Stimulated activated CD8-positive, alpha-beta memory T cell treated with anti-CD3 and anti-CD28 coated beads, Interleukin-12 subunit alpha, Interleukin-12 subunit beta, amount 100 ng/mL, for 24 hours (primary cell): Measurements from ENCODE around the gene BTBD10.

Source experiments
- DNase-seq: peaks from one replicate; pipeline ENCODE4 v3.0.0-alpha.2; 2020; ENCODE audit errors: extremely low read depth

Gene BTBD10

DNA sequence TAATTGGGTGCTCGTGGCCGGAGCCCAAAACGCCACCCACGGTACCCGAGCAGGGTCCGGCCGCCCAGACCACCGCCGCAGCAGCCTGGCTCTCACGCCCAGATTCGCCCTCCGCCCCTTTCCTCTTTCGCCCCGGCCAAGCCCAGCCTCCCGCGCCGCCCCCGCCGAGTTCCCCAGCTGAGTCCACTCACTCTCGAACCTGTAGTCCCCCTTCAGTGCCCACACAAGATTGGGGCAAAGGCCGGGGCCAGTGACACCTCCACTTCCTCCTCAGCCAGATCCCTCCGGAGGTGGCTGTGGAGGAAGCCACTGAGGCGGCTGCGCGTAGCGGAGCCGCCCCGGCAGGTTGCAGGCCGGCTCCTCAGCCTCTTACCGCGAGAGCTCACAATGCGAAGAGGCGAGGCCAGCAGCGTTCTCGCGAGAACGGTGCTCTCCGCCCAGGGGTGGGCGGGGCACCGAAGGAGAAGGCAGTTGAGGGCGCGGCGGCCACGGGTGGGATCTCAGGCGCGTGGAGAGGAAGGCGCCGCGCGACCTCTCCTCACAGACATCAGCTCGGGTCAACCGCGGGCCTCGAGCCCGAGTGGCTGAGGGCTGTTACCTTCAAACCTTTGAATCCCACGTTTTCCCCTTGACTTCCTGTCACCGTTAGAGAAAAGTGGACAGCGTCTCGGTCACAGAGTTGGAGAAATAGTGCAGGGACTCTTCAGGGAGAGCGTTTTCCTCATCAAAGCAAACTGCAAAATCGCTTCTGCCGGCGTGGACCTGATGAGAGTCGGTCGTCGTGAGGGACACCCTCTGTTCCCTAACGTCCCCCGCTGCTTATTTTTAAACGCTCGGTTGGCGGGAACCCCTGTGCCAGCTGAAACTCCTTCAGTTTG, at the start of gene BTBD10:
TSS of gene BTBD10 (minus strand) at position 322 of the 878 bp plus-strand sequence. CDS start 18,098 bp downstream, outside the sequence.
- DNase-seq = peak; percentile 71

DNA sequence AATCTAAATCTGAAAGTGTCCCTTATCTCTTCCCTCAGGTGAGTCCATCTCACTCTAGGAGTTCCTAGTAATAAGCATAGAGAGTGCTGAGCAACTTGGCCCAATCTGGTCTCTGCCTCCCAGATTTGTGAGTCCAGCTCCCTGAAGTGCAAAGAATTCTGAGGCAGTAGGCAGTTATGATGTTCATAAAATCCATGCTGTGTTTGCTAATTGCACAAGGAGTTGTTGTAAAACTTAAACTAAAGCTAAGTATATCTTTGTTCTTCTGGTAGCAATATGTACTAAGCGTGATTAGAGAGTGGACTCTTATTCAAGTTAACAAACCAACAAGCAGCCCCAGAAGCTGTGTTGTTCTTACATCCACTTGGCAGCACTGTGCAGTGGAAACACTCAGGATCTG, 40.4 kb upstream of the BTBD10 start:
- DNase-seq = no peak

DNA sequence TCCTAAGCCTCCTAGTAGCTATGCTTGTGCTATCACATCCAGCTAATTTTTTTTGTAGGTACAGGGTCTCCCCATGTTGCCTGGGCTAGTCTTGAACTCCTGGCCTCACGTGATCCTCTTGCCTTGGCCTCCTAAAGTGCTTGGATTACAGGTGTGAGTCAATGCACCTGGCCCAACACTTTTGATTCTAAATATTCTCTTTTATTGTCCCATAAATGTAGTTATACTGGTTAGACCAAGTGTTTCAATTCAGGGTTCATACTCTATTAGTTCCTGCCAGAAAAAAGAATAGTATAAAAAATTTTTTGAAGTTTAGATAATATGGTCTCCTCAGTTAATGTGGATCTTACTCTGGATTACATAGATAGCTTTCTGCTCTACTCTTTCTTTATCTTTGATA, 39.5 kb upstream of the BTBD10 start:
- no peak for DNase-seq

DNA sequence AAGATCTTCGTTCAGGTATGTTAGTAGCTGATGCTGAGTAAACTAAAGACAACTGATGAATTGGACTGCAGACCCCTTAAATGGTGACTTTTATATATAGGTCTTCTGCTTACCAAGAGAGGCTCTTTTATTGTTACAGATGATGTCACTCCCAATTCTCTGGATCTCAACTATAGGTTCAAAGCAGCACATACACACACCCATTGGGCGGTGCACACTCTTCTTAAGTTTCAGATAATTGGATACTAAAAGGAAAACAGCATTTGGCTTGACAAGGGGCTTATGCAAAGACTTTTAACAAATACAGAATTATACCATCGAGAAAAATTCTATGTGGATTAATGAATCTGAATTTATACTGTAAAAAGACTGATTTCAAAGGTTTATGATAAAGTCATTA, 32.9 kb upstream of the BTBD10 start, which contains the start of gene PTH:
TSS of gene PTH (minus strand) at position 69 of the 400 bp plus-strand sequence. CDS start 3,142 bp downstream, outside the sequence.
- DNase-seq = no peak

DNA sequence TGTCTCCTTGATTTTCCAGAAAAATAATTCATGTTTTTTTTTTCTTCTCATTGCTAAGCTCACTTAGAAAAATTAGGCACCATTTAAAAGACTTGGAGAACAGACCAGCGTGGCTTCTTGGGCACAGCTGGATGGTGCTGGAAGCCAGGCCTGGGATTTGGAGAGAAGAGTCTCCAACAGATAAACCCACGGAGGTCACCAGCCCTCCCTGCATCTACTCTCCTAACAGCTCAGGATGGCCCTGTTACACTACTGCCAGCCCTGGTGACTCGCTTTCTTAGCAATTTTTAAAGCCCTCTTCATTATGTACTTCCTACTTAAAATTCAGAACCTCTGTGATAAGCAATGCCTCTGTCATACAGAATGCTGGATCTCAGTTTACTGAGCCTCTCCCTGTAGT, 31.0 kb upstream of the BTBD10 start:
- DNase-seq = no peak

DNA sequence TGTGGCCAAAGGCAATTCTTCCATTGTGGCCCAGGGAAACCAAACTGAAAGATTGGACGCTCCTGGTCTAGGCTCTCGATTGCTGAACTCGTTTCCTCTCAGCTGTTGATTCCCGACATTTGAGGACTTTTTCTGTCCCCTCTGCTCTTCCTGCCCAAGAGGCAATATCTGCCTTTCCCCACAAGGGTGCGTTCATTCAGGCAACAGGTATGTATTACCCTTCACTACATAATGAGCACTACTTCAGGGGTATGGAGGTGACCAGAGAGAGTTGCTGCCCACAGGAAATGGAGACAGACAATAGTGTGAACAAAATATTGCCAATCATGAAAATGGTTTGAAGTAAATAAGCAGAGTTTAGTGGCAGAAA, 24.6 kb upstream of the BTBD10 start:
- DNase-seq = no peak

DNA sequence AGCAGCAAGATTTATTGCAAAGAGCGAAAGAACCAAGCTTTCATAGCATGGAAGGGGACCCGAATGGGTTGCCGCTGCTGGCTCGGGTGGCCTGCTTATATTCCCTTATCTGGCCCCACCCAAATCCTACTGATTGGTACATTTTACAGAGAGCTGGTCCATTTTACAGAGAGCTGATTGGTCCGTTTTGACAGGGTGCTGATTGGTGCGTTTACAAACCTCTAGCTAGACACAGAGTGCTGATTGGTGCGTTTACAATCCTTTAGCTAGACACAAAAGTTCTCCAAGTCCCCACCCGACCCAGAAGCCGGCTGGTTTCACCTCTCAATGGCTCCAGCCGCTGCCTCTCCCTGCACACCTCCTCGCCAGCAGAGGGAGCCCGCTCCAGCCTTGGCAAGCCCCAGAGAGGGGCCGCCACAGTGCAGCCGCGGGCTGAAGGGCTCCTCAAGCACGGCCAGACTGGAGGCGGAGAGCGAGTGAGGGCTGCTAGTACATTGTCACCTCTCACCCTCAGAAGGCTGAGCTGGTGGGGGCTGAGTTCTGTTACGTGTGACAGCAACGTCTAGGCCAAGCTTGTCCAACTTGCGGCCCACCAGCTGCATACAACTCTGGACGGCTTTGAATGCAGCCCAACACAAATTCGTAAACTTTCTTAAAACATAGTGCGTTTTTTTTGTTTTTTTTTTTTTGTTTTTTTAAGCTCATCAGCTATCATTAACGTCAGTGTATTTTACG, 24.1 kb upstream of the BTBD10 start:
- no peak for DNase-seq

DNA sequence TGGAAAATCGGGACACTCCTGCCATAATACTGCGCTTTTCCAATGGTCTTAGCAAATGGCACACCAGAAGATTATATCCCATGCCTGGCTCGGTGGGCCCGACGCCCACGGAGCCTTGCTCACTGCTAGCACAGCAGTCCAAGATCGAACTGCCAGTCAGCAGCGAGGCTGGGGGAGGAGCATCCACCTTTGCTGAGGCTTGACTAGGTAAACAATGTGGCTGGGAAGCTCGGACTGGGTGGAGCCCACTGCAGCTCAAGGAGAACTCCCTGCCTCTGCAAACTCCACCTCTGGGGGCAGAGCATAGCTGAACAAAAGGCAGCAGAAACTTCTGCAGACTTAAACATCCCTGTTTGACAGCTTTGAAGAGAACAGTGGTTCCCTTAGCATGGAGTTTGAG, 17.2 kb upstream of the BTBD10 start:
- no peak for DNase-seq

DNA sequence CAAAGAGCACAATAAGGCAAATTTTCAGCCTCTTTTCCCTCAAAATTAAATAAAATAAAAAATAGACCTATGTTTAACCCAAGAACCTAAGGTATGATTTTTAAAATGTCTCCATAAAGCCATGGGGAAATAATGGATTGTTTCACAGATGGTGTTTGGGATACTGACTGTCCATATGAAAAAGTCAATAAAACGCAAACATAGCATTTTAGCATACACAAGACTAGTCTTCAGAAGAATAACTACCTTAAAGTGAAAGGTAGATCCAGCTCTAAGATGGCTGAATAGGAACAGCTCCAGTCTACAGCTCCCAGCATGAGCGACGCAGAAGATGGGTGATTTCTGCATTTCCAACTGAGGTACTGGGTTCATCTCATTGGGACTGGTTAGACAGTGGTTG, 16.7 kb upstream of the BTBD10 start:
- no peak for DNase-seq

DNA sequence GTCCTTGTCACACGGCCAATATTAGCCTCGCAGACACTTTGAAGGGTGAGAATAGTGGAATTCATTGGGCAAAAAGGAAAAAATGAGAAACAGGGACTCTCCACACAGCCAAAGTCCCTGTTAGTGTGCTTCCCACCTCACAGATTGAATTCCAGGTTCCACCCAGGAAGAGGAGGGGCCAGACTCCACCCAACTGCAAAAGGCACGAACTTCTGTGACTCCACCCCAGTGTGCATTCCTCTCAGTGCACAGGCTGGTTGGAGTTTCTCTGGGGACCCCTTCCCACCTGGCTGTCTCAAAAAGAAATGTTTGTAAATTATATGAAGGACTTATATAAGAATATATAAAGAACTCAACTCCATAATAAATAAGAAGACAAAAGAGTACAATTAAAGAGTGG, 12.1 kb upstream of the BTBD10 start:
- DNase-seq = no peak

DNA sequence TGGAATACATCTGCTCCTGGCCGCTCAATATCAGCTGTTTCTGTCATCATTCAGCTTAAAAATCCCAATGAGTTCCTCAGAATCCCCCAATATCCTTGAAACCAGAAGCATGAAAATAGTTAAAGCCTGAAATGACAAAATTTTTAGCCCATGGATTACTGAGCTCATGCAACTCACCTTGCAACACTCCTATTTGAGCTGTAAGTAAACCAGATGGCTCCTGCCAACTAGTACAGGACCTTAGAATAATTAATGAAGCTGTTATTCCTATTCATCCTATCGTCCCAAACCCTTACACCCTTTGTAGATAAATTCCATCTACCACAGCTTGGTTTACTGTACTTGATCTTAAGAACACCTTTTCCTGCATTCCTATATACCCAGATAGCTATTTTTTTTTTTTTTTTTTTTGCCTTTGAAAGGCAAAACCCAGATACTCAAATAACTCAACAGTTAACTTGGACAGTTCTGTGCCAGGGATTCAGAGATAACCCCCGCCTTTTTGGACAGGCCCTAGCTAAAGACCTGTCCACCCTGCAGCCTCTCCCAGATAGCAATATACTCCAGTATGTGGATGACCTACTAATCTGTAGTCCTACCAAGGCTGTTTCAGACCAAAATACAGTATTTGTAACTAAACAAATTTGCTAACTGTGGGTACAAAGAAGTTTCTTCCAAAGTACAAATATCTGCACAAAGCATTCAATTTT, 10.1 kb upstream of the BTBD10 start:
- DNase-seq = no peak

DNA sequence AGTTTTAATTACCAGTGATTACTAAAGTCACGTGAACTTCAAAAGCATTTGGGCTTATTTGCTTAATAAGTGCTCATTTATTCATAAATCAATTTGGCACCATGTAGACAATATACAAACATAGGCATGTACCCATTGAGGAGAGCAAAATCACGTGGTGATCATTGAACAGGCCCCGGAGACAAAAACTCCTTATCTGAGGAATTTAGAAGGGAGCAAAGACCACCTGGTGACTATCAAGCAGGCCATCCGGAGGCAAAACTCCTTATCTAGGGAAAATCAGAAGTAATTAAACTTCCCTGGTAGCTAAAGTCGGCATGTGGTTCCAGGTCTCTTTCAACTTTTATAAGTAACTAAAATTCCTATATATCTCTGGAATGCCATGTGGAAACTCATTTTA, 5.7 kb upstream of the BTBD10 start:
- no peak for DNase-seq

DNA sequence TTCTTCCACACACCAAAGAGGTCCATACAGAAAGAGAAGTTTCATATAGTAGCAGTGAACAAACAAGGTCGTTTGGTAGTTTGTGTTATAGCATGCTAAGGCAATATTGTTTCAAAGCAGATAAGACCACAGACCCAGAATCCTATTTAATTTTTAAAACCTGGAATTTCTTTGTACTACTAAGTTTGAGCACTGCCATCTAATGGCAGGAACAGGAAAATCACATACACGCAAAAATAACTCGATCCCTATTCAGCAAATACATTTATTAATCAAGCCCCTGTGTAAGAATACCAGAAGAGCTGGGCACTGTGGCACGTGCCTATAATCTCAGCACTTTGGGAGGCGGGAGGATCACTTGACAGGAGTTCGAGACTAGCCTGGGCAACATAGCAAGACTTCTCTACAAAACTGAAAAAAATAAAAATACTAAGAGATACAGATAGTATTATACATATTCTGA, 2.9 kb upstream of the BTBD10 start:
- no peak for DNase-seq

DNA sequence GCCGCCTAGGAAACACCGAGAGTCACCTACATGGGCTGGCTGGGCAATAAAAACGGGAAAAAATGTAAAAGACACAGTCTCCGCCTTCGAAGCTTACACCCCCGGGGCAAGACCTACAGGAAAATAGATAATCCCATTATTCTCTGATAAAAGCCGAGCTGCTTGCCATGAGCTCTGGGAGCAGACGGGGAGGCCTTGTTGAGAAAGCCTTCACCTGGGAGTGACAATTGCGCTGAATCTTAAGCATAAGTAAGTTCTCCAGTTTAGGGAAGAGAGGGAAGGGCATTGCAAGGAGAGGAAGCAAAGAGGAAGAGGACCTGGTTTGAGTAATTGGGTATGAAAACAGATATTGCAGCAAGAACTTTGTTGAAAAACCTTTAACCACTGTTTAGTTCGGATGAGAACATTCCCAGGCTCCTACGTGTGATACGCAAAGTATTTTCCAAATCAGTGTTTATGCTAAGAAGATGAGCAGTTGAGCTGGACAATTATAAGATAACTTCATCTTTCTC, 813 bp upstream of the BTBD10 start:
- DNase-seq = no peak

DNA sequence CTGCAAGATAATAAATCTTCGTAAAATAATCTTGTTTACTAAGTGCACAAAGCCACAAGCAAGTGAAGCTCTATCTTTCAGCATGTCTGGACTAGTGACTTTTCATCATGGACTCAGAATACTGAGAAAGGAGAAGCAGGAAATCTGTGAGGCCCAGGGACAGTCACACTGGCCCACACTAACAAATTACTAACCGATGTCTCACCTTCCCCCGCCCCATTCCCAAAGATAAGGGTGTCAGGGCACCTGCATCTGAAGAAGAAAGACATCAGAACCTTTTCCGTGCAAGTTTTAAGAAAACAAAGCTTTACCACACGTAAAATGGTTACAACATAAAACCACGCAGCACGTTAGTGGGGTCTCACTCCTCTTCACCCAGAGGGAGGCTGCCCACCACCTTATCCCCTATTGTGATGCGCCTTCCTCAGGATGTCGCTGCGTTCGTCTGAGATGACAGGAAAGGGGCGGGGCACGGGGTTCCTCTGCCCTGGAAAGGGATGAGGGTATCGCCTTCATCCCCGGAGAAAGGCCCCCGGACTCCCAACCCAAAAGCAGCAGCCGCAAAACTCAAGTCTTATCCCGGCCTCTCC, 616 bp downstream of the BTBD10 start:
- peak; percentile 38 for DNase-seq

DNA sequence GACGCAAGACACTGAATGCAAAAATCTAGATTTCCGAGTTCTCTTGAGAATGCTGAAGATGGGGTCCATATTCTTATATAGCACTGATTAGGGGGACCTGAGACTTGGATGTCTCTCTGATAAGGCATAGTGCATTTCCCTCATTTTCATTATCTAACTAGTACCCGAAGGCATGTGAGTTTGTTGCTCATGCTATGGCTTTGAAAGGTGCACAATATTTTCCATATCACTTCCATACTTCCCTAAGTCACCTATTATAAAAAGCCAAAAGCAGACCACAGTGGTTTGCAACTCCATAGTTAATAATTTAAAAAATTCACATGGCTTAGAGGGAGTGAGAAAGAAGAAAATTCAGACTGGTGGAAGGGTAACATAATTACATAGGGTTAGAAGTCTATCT, 1.7 kb downstream of the BTBD10 start:
- no peak for DNase-seq

DNA sequence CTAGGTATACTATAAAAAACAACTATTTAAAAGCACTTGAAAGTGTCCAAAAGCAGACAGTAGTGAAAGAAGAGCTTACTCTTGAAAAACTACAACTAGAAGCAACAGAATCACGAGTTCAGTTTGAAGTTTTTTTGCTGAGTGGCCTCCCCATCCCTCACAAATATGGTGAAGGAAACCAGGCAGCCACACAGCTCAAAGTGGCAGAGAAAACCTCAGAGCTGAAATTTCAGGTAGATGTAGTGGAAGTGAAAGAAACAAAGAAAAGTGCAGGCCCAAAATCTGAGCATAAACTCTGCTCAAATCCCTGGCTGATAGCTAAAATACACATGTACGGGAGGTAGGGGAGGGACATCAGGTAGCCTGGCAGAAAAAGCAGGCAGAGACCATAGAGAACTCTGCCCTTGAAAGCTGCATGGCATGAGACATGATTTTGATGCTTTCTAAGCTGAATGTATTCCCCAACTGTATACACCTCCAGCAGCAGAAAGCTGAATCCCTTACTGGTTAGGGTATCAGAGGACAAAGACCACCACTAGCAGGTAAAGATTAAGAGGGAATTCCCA, 12.1 kb downstream of the BTBD10 start:
- DNase-seq = no peak

DNA sequence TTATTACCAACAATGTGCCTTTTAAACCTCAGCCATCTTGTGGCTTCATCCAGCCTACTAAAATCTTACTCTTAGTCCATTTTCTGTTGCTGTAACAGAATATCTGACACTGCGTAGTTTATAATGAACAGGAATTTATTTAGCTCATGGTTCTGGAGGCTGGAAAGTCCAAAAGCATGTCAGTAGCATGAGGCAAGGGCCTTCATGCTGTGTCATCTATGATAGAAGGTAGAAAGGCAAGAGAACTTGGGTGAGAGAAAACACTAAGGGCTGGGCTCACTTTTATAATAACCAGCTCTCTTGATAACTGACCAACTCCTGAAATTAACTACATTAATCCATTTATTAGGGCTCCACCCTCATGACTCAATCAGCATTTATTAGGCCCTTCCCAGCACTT, 13.5 kb downstream of the BTBD10 start:
- DNase-seq = no peak

DNA sequence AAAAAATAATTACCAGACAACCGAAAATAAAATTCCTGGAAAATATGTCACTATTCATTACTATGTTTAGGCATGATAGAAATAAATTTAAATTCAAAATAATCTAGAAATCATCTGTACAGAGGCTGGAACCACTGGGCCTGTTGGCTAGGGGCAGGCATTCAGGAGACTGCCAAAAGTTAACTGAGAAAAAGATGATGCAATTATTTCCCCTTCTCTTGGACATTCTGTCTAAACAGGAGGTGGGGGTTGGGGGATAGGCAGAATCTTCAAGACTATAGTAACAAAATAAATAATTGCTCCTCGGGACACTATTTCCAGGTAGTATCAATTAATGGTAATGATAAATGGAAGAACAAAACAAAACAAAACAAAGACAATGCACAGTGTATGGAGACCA, 14.1 kb downstream of the BTBD10 start:
- no peak for DNase-seq

DNA sequence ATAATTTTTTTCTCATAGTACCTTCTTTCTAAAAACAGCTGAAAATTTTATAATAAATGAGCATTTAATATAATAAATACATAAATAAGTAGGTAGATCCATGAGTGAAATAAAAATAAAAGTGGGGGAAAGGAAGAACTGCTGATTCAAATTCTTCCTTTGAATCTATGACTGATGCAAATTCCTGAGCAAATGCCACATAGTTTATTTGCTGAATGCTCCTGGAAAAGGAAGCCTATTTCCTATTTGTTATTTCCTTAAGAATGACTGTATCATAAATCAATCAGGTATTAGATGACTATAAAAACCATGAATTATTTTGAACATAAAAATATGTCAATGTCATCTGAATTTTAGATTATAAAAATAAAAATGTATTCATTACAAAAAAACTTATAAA, 16.6 kb downstream of the BTBD10 start:
- DNase-seq = no peak

DNA sequence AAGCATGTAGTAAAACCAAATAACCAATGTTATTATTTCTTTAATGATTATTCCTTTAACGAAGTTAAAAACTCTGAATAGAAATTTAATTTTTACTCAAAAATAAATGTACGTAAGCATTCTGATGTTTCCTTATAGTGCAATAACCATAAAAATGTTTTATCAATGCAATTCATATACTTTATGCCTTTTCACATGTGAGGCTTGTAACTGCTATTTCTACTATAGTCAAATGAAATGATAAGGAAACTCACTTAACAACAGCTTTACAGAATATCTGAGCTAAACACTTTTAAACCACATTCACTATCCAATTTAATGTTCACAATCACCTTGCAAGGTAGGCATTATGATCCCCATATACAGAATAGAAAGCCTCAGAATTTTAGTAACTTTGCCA, 17.4 kb downstream of the BTBD10 start:
- no peak for DNase-seq
